WTC11 (cell line): Measurements from ENCODE around the gene ADARB2. TPM values are rescaled to one million over a fixed set of nuclear protein-coding genes. Genes with fewer than 3 reads are reported as not detected.

Experiments
- ATAC-seq: fragments of 200-7000 bp; cut with Tn5 transposase; 2 replicates; pipeline ENCODE4 v1.10.0; 2021; ENCODE audit warnings: mild to moderate bottlenecking, moderate library complexity
- CTCF ChIA-PET: fragments of 300-600 bp; sonication (Branson Sonifier 250); formaldehyde crosslinking; loops from one replicate; lab custom pipeline; 2021; ENCODE audit warnings: antibody characterized with exemption; lab: Charles Lee
- POLR2A ChIA-PET: fragments of 350-600 bp; sonication (Branson Sonifier 250); formaldehyde crosslinking; loops from one replicate; lab custom pipeline; 2021; ENCODE audit warnings: antibody characterized with exemption; lab: Charles Lee
- DNase-seq: peaks from one replicate; pipeline ENCODE4 v3.0.0; 2021; ENCODE audit warnings: low spot score
- H3K27ac Mint-ChIP-seq: 2 replicates; pipeline ENCODE4 v1.8.0; 2021; ENCODE audit warnings: mixed read lengths
- H3K27me3 Mint-ChIP-seq: 2 replicates; pipeline ENCODE4 v1.8.0; 2021; ENCODE audit warnings: low read depth, mild to moderate bottlenecking, moderate library complexity, mixed read lengths
- H3K36me3 Mint-ChIP-seq: 2 replicates; pipeline ENCODE4 v1.8.0; 2021; ENCODE audit warnings: mixed read lengths
- H3K4me1 Mint-ChIP-seq: 2 replicates; pipeline ENCODE4 v1.8.0; 2022; ENCODE audit warnings: mixed read lengths
- H3K4me3 Mint-ChIP-seq: 2 replicates; pipeline ENCODE4 v1.8.0; 2021; ENCODE audit warnings: mild to moderate bottlenecking, moderate library complexity, mixed read lengths
- H3K9me3 Mint-ChIP-seq: 2 replicates; pipeline ENCODE4 v1.8.0; 2021; ENCODE audit warnings: mixed read lengths
- CBFB ChIP-seq: sonication (generic); formaldehyde crosslinking; IDR thresholded peaks from 2 replicates; pipeline ENCODE4 v1.8.1; 2022; ENCODE audit warnings: mild to moderate bottlenecking, low read depth, missing genetic modification reagents
- MXD4 ChIP-seq: fragments of 250-450 bp; sonication (Bioruptor Pico); IDR thresholded peaks from 2 replicates; pipeline ENCODE4 v1.8.0; 2021; ENCODE audit warnings: mild to moderate bottlenecking, moderate library complexity, borderline replicate concordance
- MYBL2 ChIP-seq: sonication (generic); formaldehyde crosslinking; IDR thresholded peaks from 2 replicates; pipeline ENCODE4 v1.8.1; 2023; ENCODE audit warnings: mild to moderate bottlenecking, moderate library complexity, missing genetic modification reagents
- NFE2L1 ChIP-seq: sonication (generic); formaldehyde crosslinking; IDR thresholded peaks from 2 replicates; pipeline ENCODE4 v1.8.1; 2023; ENCODE audit warnings: missing genetic modification reagents
- TEAD4 ChIP-seq: sonication (generic); formaldehyde crosslinking; IDR thresholded peaks from 2 replicates; pipeline ENCODE4 v1.8.0; 2022; ENCODE audit warnings: mild to moderate bottlenecking, missing genetic modification reagents
- ZNF138 ChIP-seq: sonication (generic); formaldehyde crosslinking; conservative IDR thresholded peaks from 2 replicates; pipeline ENCODE4 v1.8.1; 2022; ENCODE audit warnings: mild to moderate bottlenecking, moderate library complexity, missing genetic modification reagents
- ZNF396 ChIP-seq: fragments of 250-450 bp; sonication (Bioruptor Pico); IDR thresholded peaks from 2 replicates; pipeline ENCODE4 v1.8.0; 2021; ENCODE audit warnings: mild to moderate bottlenecking, moderate library complexity, borderline replicate concordance
- total RNA-seq: library from RNA; stranded (reverse); gene quantifications from 3 replicates; pipeline ENCODE4 v1.2.3, GENCODE V29; 2021
- TF ChIP-seq, protein P1 (sequence below): sonication (generic); formaldehyde crosslinking; IDR thresholded peaks from 2 replicates; pipeline ENCODE4 v1.8.0; 2022; ENCODE audit warnings: mild to moderate bottlenecking, missing genetic modification reagents
- TF ChIP-seq, protein P2 (sequence below): fragments of 250-450 bp; sonication (Bioruptor Pico); IDR thresholded peaks from 2 replicates; pipeline ENCODE4 v1.9.0; 2021; ENCODE audit warnings: moderate library complexity, mild to moderate bottlenecking, inconsistent platforms, borderline replicate concordance
- TF ChIP-seq, protein P3 (sequence below): sonication (generic); formaldehyde crosslinking; IDR thresholded peaks from 2 replicates; pipeline ENCODE4 v1.8.0; 2022; ENCODE audit warnings: mild to moderate bottlenecking, missing genetic modification reagents
- TF ChIP-seq, protein P4 (sequence below): sonication (generic); formaldehyde crosslinking; IDR thresholded peaks from 2 replicates; pipeline ENCODE4 v1.8.1; 2023; ENCODE audit warnings: mild to moderate bottlenecking, missing genetic modification reagents, moderate library complexity
- TF ChIP-seq, protein P5 (sequence below): fragments of 250-450 bp; sonication (Bioruptor Pico); IDR thresholded peaks from 2 replicates; pipeline ENCODE4 v1.8.0; 2021; ENCODE audit warnings: mild to moderate bottlenecking
- TF ChIP-seq, protein P6 (sequence below): sonication (generic); formaldehyde crosslinking; IDR thresholded peaks from 2 replicates; pipeline ENCODE4 v1.8.1; 2023; ENCODE audit warnings: mild to moderate bottlenecking, missing genetic modification reagents, borderline replicate concordance
- TF ChIP-seq, protein P7 (sequence below): sonication (generic); formaldehyde crosslinking; IDR thresholded peaks from 2 replicates; pipeline ENCODE4 v1.8.1; 2023; ENCODE audit warnings: mild to moderate bottlenecking, missing genetic modification reagents

ADARB2 gene
- total RNA-seq, 1 experiment from 2014 or later, result 3.7 TPM

DNA sequence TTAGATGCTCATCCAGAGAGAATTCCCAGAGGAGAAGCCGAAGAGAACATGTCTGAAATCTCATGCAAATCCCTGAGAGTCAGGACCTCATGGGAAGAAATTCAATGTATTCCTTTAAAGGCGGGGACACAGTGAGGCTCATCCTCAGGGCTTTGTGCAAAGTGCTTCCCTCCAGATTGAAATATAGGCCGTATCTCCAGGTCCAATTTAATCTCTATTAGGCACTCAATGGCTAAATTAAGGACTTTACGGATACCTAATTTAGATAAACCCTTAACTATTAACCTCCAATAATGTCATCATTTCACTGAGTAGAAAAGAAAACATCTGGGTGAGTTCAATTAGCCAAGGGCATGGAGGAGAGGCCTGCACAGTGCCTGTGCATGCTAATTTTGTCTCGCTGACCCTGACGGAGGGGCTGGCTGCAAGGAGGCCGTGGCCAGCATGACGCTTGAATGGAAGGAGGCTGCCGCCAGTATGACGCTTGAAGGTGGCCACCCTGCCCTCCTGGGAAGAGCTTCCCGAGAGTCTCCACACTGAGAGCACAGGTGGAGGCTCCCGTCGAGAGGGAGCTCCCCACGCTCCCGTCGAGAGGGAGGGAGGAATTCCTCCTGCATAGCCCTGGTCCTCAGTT lies 287.6 kb downstream of the ADARB2 start:
- no peak for ATAC-seq
- peaks cover 24% of the 10 kb centered on the region for H3K4me1 Mint-ChIP-seq
- TF ChIP-seq MXD4 (CRISPR knock-in tag) (no peak), ZNF138 (CRISPR knock-in tag) (no peak), ZNF396 (no peak), MYBL2 (CRISPR knock-in tag) (no peak), CBFB (CRISPR knock-in tag) (no peak), TEAD4 (no peak)
- TF ChIP-seq, protein P1, sequence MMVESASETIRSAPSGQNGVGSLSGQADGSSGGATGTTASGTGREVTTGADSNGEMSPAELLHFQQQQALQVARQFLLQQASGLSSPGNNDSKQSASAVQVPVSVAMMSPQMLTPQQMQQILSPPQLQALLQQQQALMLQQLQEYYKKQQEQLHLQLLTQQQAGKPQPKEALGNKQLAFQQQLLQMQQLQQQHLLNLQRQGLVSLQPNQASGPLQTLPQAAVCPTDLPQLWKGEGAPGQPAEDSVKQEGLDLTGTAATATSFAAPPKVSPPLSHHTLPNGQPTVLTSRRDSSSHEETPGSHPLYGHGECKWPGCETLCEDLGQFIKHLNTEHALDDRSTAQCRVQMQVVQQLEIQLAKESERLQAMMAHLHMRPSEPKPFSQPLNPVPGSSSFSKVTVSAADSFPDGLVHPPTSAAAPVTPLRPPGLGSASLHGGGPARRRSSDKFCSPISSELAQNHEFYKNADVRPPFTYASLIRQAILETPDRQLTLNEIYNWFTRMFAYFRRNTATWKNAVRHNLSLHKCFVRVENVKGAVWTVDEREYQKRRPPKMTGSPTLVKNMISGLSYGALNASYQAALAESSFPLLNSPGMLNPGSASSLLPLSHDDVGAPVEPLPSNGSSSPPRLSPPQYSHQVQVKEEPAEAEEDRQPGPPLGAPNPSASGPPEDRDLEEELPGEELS (CRISPR knock-in tag), result no peak
- TF ChIP-seq, protein P2, sequence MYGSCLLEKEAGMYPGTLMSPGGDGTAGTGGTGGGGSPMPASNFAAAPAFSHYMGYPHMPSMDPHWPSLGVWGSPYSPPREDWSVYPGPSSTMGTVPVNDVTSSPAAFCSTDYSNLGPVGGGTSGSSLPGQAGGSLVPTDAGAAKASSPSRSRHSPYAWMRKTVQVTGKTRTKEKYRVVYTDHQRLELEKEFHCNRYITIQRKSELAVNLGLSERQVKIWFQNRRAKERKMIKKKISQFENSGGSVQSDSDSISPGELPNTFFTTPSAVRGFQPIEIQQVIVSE (CRISPR knock-in tag), result no peak
- TF ChIP-seq, protein P3, sequence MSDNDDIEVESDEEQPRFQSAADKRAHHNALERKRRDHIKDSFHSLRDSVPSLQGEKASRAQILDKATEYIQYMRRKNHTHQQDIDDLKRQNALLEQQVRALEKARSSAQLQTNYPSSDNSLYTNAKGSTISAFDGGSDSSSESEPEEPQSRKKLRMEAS (CRISPR knock-in tag), result no peak
- TF ChIP-seq, protein P4, sequence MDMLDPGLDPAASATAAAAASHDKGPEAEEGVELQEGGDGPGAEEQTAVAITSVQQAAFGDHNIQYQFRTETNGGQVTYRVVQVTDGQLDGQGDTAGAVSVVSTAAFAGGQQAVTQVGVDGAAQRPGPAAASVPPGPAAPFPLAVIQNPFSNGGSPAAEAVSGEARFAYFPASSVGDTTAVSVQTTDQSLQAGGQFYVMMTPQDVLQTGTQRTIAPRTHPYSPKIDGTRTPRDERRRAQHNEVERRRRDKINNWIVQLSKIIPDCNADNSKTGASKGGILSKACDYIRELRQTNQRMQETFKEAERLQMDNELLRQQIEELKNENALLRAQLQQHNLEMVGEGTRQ (CRISPR knock-in tag), result no peak
- TF ChIP-seq, protein P5, sequence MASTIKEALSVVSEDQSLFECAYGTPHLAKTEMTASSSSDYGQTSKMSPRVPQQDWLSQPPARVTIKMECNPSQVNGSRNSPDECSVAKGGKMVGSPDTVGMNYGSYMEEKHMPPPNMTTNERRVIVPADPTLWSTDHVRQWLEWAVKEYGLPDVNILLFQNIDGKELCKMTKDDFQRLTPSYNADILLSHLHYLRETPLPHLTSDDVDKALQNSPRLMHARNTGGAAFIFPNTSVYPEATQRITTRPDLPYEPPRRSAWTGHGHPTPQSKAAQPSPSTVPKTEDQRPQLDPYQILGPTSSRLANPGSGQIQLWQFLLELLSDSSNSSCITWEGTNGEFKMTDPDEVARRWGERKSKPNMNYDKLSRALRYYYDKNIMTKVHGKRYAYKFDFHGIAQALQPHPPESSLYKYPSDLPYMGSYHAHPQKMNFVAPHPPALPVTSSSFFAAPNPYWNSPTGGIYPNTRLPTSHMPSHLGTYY, result no peak
- TF ChIP-seq, protein P6, sequence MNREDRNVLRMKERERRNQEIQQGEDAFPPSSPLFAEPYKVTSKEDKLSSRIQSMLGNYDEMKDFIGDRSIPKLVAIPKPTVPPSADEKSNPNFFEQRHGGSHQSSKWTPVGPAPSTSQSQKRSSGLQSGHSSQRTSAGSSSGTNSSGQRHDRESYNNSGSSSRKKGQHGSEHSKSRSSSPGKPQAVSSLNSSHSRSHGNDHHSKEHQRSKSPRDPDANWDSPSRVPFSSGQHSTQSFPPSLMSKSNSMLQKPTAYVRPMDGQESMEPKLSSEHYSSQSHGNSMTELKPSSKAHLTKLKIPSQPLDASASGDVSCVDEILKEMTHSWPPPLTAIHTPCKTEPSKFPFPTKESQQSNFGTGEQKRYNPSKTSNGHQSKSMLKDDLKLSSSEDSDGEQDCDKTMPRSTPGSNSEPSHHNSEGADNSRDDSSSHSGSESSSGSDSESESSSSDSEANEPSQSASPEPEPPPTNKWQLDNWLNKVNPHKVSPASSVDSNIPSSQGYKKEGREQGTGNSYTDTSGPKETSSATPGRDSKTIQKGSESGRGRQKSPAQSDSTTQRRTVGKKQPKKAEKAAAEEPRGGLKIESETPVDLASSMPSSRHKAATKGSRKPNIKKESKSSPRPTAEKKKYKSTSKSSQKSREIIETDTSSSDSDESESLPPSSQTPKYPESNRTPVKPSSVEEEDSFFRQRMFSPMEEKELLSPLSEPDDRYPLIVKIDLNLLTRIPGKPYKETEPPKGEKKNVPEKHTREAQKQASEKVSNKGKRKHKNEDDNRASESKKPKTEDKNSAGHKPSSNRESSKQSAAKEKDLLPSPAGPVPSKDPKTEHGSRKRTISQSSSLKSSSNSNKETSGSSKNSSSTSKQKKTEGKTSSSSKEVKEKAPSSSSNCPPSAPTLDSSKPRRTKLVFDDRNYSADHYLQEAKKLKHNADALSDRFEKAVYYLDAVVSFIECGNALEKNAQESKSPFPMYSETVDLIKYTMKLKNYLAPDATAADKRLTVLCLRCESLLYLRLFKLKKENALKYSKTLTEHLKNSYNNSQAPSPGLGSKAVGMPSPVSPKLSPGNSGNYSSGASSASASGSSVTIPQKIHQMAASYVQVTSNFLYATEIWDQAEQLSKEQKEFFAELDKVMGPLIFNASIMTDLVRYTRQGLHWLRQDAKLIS (CRISPR knock-in tag), result no peak
- TF ChIP-seq, protein P7, sequence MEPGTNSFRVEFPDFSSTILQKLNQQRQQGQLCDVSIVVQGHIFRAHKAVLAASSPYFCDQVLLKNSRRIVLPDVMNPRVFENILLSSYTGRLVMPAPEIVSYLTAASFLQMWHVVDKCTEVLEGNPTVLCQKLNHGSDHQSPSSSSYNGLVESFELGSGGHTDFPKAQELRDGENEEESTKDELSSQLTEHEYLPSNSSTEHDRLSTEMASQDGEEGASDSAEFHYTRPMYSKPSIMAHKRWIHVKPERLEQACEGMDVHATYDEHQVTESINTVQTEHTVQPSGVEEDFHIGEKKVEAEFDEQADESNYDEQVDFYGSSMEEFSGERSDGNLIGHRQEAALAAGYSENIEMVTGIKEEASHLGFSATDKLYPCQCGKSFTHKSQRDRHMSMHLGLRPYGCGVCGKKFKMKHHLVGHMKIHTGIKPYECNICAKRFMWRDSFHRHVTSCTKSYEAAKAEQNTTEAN (CRISPR knock-in tag), result no peak
- TF ChIP-seq, all 79 proteins: peak for 0
- ChIA-PET CTCF (interaction anchor here (1.5 kb wide), 1 partner anchor 81 kb away, joined by 3 read pairs; no protein-coding TSS in a partner anchor), POLR2A (no interaction called here)
- Mint-ChIP-seq H3K27ac (no peak overlapping the region), H3K4me3 (no peak overlapping the region), H3K27me3 (peaks cover 3% of the 10 kb centered on the region), H3K9me3 (peaks cover 21% of the 10 kb centered on the region), H3K36me3 (peaks cover 5% of the 10 kb centered on the region)
- no peak for DNase-seq

DNA sequence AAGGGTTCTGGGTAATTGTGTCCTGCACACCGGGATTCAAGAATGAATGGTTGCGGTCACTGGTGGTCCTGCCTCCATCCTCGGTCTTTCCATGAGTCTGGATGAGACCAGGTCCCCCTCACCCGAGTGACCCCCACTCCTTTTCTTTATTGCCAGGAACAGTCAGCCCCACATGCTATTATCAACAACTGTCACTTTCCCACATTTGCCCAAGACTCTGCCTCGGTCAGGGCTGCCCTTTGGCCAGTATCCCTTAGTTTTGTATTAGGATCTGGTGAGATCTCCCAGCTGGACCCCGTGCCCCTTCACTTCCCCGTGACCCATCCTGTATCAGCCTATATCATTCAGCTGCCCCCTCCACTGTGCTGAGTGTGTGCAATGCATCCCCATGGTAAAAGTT lies 288.3 kb downstream of the ADARB2 start:
- no peak for TF ChIP-seq NFE2L1 (CRISPR knock-in tag)
- TF ChIP-seq, all 79 proteins: peak for 0
- ATAC-seq (no peak), DNase-seq (no peak)
- peaks cover 17% of the 10 kb centered on the region for H3K9me3 Mint-ChIP-seq
- peaks cover 5% of the 10 kb centered on the region for H3K36me3 Mint-ChIP-seq
- ChIA-PET CTCF (interaction anchor here (0.9 to 1.5 kb wide), 3 partner anchors 28 to 80 kb away, joined by 3 to 8 read pairs (median 6); no protein-coding TSS in a partner anchor), POLR2A (no interaction called here)
- H3K4me1 Mint-ChIP-seq, result peaks cover 24% of the 10 kb centered on the region
- H3K4me3 Mint-ChIP-seq, result no peak overlapping the region
- no peak overlapping the region for H3K27ac Mint-ChIP-seq
- peaks cover 3% of the 10 kb centered on the region for H3K27me3 Mint-ChIP-seq
